Stomach smooth muscle (tissue), 2 donors: ENCODE measurements around the gene FBXW8.

ENCODE experiments used
- H3K27ac ChIP-seq: one replicate; pipeline ENCODE4 v1.7.0; 2013; ENCODE audit warnings: mild to moderate bottlenecking, low read length, inconsistent platforms
- H3K27me3 ChIP-seq, 2 donors: one replicate each; pipeline ENCODE4 v1.7.0; 2013; ENCODE audit warnings: low read length in 2 of 2; ENCODE audit not compliant: insufficient read depth in 2 of 2, control insufficient read depth in 1 of 2
- H3K36me3 ChIP-seq, 2 donors: one replicate each; pipeline ENCODE4 v1.7.0; 2013; ENCODE audit warnings: low read length in 2 of 2; ENCODE audit not compliant: control insufficient read depth in 2 of 2, insufficient read depth in 2 of 2
- H3K4me1 ChIP-seq: one replicate; pipeline ENCODE4 v1.7.0; 2013; ENCODE audit warnings: low read length; ENCODE audit not compliant: control insufficient read depth, insufficient read depth
- H3K4me3 ChIP-seq, 2 donors: one replicate each; pipeline ENCODE4 v1.7.0; 2013; ENCODE audit warnings: low read length in 2 of 2
- H3K9ac ChIP-seq, 2 donors: one replicate each; pipeline ENCODE4 v1.7.0; 2013; ENCODE audit warnings: low read length in 2 of 2, mild to moderate bottlenecking in 1 of 2
- H3K9me3 ChIP-seq, 2 donors: one replicate each; pipeline ENCODE4 v1.7.0; 2013; ENCODE audit warnings: low read length in 2 of 2; ENCODE audit not compliant: control insufficient read depth in 2 of 2
- donor health status: healthy.
- donor health status: Pancreatic carcinoma.

The FBXW8 gene

DNA sequence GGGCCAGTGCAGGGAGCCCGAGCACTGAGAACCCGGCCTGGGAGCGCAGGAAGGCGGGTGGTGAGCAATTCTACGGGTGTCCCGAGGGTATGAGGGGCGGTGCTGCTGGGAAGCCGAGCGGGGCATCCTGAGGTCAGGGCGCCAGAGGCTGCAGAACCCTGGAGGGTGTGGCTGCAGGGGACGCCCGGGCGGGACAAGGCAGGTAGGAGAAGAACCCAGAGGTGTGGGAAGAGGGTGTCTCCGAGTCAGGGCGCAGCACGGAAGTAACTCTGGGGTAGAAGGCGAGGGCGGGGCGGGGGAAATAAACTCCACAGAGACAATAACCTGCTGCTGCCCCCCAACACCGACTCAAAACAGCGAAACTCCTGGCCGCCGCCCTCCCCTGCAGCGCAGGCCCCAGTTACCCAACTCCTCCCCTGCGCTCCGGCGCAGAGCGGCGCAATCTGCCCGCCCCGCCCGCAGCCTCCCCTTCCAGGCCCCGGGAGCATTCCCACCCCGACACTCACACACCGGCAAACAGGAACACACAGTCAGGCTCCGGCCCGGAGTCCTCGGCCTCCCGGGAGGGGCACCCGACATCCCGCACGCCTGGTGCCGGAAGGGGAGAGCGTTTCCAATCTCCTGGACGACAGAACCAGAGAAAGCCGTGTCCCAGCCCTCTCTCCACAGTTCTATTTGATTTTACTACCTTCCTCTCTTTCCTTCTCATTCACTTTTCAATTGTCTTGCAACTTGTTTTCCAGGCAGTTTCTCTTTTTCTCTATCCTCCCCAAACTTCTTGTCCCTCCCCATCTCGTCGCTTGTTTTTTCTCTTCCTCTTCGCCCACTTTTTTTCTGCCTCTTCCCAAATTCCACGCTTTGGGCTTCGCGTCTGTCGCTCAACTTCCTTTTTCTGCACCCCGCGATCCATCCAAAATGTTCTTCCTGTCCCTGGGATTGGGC is 31.9 kb upstream of the FBXW8 start:
- H3K27me3 ChIP-seq, result peaks cover 59 to 69% of the 10 kb centered on the region in 2 donors
- no peaks in the 10 kb centered on the region for H3K36me3 ChIP-seq
- H3K4me3 ChIP-seq, result no peak overlapping the region
- peaks cover 26% of the 10 kb centered on the region for H3K4me1 ChIP-seq
- H3K27ac ChIP-seq, result no peak overlapping the region
- H3K9ac ChIP-seq, result no peak overlapping the region
- peaks cover 4 to 7% of the 10 kb centered on the region in 2 donors for H3K9me3 ChIP-seq

DNA sequence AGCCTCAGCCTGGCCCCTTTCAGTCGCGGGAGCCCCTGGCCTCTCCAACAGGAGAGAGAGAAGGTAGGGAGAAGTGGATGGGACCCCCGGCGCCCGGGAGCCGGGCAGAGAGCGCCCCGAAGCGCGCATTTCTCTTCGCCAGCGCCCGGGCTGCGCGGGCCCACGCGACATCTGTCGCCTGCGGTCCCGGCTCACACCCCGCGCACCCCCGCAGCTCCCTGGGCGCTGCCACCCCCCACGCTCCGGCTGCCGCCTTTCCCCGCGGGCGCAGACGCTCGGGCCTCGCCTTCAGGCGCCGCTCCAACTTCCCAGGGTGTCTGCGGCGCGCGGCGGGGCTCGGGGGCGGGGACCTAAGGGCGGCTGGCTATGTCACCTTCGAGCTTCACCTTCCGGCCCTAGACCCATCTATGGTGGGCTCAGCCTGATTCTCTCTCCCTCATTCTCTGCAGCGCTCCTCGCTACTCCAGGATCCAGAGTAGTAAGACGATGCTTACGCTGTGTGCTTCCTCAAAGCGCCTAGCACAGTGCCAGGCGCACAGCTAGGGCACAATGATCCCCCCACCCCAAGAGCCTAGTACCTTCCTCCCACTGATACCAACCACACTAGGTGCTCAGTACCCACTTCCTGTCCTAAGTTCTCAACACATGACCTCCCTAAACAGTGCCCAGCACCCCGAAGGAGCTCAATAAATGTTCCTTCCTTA is 31.1 kb upstream of the FBXW8 start:
- Histone ChIP-seq H3K4me3 (peak overlapping the region in 1 of 2 donors; percentile 8), H3K9me3 (peaks cover under 1 to 2% of the 10 kb centered on the region in 2 donors), H3K4me1 (peaks cover 26% of the 10 kb centered on the region), H3K36me3 (no peaks in the 10 kb centered on the region), H3K27ac (no peak overlapping the region), H3K9ac (no peak overlapping the region), H3K27me3 (peaks cover 60 to 71% of the 10 kb centered on the region in 2 donors)

DNA sequence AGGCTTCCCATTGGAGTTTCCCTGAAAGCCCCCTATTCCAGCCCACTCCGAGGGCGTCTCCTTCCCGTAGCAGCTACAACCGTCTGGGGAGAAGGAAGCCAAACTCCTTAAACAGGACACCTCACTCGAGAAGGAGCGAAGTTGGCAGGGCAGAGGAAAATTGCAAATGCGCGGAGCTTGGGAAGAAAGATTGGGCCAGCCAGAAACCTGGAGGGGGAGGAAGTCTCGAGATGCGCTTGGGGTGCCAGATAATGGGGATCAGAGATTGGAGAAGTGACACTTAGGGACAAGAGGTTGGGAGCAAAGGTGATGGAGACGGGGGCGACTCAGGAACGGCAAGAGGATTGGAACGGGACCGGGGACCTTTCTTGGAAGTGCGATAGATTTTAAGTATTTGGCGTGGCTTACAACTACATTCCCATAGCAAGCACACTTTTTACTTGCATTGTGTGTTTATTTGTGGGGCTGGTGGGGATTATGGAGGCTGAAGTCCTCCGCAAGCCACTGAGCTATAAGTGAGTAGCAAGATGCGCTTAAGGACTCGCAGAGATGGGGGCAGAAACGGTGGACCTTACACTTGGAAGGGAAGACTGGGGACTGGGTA is 30.4 kb upstream of the FBXW8 start:
- Histone ChIP-seq H3K4me3 (peak overlapping the region in 1 of 2 donors; percentile 55), H3K27me3 (peaks cover 60 to 73% of the 10 kb centered on the region in 2 donors), H3K36me3 (no peaks in the 10 kb centered on the region), H3K4me1 (peaks cover 26% of the 10 kb centered on the region), H3K27ac (no peak overlapping the region), H3K9me3 (no peaks in the 10 kb centered on the region), H3K9ac (no peak overlapping the region)

DNA sequence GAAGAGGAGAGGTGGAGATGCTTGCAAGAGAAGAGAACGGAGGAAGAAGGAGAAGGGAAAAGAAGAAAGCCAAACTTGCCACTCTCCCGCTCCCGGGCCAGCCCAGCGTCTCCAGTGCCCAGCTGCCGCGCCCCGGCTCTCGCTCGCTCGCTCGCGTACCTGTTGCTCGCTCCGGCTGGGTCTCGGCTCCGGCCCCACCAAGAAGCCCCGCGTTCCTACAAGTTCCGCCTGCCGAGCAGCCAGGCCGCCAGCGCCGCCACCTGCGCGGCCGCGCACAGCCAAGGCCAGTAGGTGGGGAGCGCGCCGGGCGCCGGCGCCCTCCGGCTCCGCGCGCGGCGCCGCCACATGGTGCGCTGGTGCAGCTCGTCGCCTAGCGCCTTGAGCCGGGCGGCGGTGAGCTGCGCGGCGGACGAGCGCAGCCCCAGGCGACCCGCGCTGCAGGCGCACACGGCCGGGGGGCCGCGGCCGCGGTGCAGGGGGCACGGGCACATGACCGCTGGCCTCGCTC is 29.9 kb upstream of the FBXW8 start:
- Histone ChIP-seq H3K9me3 (no peaks in the 10 kb centered on the region), H3K4me1 (peaks cover 26% of the 10 kb centered on the region), H3K36me3 (no peaks in the 10 kb centered on the region), H3K27ac (no peak overlapping the region), H3K4me3 (peak overlapping the region in 1 of 2 donors; percentile 55), H3K9ac (no peak overlapping the region), H3K27me3 (peaks cover 58 to 73% of the 10 kb centered on the region in 2 donors)

DNA sequence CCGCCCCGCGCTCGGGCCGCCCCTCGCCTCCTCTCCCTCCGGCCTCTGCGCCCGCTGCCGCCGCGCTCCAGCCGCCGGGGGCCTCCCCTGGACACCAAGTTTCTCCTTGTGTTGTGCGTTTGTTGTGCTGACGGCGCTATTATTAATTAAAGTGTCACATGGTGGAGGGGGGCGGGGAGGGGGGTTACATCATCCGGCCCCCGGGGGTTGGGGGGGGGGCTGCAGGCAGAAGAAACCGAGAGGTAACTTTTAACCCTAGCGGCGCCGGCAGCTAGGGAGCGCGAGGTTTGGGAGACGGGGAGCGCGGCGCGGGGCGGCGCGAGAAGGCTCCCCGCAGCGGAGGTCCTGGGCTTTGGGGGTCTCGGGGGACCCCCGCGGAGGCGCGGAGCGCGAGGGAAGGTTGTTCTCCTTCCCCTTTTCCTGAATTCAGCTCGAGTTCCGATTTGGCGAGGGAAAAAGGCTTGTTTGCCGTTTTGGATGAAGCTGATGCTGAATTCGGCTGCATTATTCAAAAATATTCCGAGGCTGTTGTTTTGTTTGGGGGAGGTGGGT is 29.3 kb upstream of the FBXW8 start, which contains the start of gene HRK:
Gene HRK, minus strand, starts transcription at position 117 of the 552 bp plus-strand sequence. CDS start 134 bp downstream, outside the sequence.
- no peak within 1 kb of the TSS for H3K9ac ChIP-seq
- H3K36me3 ChIP-seq, result no peaks in the 10 kb centered on the region
- H3K4me1 ChIP-seq, result peaks cover 26% of the 10 kb centered on the region
- H3K27me3 ChIP-seq, result peaks cover 56 to 68% of the 10 kb centered on the region in 2 donors
- peak within 1 kb of the TSS; percentile 46 to 55 for H3K4me3 ChIP-seq
- H3K27ac ChIP-seq, result no peak within 1 kb of the TSS
- H3K9me3 ChIP-seq, result no peaks in the 10 kb centered on the region

DNA sequence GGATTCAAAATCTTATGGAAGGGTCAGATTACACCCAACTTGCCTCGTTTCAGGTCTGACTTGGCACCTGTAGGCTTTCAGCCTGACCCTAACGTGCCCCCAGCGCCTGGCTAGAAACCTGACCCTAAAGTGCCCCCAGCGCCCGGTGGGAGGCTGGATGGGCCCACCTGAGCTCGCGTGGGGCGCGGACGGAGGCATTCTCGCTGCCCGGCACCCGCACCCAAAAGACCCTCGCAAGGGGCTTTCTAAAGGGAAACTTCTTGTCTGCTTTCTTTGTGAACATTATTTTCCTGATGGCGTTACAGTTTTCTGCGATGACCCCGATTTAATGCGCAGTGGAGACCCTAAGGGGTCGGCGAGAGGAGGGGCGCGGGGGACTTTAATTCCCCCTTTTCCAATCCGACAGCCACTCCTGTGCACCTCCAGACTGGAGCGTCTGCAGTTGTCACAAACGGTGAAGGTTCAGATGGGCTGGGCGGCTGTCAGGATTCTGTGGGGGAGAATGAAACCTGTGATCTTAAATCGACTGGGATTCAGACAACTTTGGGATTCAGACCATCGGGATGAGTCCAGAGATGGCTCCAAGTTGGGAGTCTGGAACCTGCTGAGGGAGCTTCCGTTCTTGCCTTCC is 28.8 kb upstream of the FBXW8 start:
- Histone ChIP-seq H3K27me3 (peaks cover 54 to 64% of the 10 kb centered on the region in 2 donors), H3K9me3 (no peaks in the 10 kb centered on the region), H3K4me1 (peaks cover 26% of the 10 kb centered on the region), H3K36me3 (no peaks in the 10 kb centered on the region), H3K9ac (no peak overlapping the region), H3K27ac (no peak overlapping the region), H3K4me3 (peak overlapping the region; percentile 46 to 55)

DNA sequence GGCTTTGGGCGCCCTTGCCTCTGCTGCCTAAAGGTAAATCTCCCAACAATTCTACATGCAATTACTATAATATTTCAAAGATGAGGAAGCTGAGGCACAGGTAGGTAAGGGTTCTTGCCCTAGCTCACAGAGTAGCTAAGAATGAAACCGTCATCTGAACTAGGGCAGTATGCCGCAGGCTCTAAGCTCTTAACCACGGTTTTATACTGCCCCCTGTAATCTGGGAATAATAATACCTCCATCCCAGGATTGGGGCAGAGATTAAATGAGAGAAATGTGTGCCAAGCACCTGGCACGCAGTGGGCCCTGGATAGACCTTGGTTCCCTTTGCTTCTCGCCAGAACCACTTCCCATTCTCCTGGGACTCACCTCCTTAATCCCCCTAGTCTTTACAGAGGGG is 28.0 kb upstream of the FBXW8 start:
- H3K27ac ChIP-seq, result no peak overlapping the region
- H3K4me3 ChIP-seq, result no peak overlapping the region
- H3K9ac ChIP-seq, result no peak overlapping the region
- H3K27me3 ChIP-seq, result peaks cover 48 to 62% of the 10 kb centered on the region in 2 donors
- peaks cover 26% of the 10 kb centered on the region for H3K4me1 ChIP-seq
- H3K9me3 ChIP-seq, result no peaks in the 10 kb centered on the region
- H3K36me3 ChIP-seq, result no peaks in the 10 kb centered on the region

DNA sequence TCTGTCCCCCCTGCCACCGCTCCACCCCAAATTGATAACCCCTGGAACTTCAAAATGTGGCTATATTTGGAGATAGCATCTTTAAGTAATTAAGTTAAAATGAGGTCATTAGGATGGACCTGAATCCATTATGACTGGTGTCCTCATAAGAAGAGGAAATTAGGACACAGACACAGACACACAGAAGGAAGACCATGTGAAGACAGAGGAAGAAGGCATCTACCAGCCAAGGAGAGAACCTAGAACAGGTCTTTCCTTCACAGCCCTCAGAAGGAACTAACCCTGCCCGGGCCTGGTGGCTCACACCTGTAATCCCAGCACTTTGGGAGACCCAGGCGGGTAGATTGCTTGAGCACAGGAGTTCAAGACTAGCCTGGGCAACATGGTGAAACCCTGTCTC is 25.9 kb upstream of the FBXW8 start:
- H3K27ac ChIP-seq, result no peak overlapping the region
- H3K27me3 ChIP-seq, result peaks cover 32 to 42% of the 10 kb centered on the region in 2 donors
- no peaks in the 10 kb centered on the region for H3K9me3 ChIP-seq
- no peak overlapping the region for H3K4me3 ChIP-seq
- peaks cover 15% of the 10 kb centered on the region for H3K4me1 ChIP-seq
- H3K9ac ChIP-seq, result no peak overlapping the region
- H3K36me3 ChIP-seq, result no peaks in the 10 kb centered on the region

DNA sequence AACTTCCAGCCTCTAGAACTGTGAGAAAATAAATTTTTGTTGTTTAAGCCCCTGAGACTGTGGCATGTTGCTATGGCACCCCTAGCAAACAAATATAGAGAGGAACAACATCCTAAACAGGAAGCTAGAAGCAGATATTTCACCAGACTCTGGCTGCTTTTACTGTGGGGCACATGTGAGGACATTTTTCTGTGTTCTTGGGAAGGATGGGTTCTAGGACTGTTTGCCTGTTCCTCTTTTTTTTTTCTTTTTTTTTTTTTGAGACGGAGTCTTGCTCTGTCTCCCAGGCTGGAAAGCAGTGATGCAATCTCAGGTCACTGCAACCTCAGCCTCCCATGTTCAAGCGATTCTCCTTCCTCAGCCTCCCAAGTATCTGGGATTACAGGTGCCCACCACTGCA is 25.3 kb upstream of the FBXW8 start:
- no peak overlapping the region for H3K27ac ChIP-seq
- peaks cover 15% of the 10 kb centered on the region for H3K4me1 ChIP-seq
- peaks cover 0 to 4% of the 10 kb centered on the region in 2 donors for H3K9me3 ChIP-seq
- H3K9ac ChIP-seq, result no peak overlapping the region
- H3K36me3 ChIP-seq, result no peaks in the 10 kb centered on the region
- H3K27me3 ChIP-seq, result peaks cover 25 to 36% of the 10 kb centered on the region in 2 donors
- H3K4me3 ChIP-seq, result no peak overlapping the region

DNA sequence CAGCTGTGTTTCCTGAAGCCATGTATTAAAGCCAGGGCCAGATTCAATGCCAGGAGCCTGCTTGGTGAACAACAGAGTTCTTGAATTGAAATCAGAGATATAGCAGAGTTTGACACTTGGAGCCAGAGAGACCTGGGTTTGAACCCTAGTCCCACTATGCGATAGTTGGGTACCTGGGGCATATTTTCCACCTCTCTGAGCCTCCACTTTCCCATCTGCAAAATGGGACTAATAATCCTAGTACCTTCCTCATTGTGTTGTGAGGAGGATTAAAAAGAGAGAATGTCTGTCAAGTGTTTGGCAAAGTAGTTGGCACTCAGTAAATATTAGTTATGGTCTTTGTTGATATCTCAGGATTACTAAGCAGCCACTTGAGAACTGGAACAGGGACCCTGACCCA is 23.5 kb upstream of the FBXW8 start:
- Histone ChIP-seq H3K4me3 (no peak overlapping the region), H3K4me1 (no peaks in the 10 kb centered on the region), H3K27ac (no peak overlapping the region), H3K9ac (no peak overlapping the region), H3K27me3 (peaks cover 18 to 22% of the 10 kb centered on the region in 2 donors), H3K36me3 (no peaks in the 10 kb centered on the region), H3K9me3 (peaks cover 0 to 4% of the 10 kb centered on the region in 2 donors)
